DMS79 treated with DMSO at 0.1 percent for 48 hours (cell line): Measurements from ENCODE around the gene TBC1D12.
"Not testable (repeated sequence)": the region's sequence is repeated elsewhere in the genome, so short reads cannot be mapped to it uniquely, and the experiment has no call there.

Source experiments
- DNase-seq: peaks from one replicate; lab custom pipeline; 2025; lab: John Stamatoyannopoulos, UW

The TBC1D12 gene

DNA sequence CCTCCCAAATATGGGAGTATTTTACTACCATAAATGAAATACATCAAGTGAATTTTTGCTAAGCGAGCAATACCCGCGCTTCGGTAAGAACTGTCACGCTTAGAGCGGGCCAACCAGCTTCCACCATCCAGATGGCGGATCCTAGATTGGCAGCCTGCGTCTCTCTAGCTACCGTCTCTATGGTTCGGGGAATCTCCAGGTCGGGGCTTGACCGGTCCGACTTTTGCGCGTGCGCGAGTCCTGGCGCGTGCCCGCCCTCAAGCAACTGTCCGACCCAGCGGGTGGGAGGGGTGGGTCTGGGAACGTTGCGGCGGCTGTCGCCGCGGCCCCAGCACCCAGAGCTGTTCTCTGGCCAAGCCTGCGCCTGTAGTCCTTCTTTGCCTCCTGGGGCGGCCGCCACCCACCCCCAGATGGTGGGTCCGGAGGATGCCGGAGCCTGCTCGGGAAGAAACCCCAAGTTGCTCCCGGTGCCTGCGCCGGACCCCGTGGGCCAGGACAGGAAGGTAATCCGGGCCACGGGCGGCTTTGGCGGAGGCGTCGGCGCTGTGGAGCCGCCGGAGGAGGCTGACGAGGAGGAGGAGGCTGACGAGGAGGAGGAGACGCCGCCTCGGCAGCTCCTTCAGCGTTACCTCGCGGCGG, at the start of gene TBC1D12:
Gene TBC1D12 (plus strand): TSS at position 338 of the 639 bp plus-strand sequence. CDS start 73 bp downstream, at position 411.
- DNase-seq = peak; percentile 62

GRCh38 chr10:94353336-94353735, 49.0 kb upstream of the TBC1D12 start:
- no peak for DNase-seq

GRCh38 chr10:94355841-94356240, 46.5 kb upstream of the TBC1D12 start:
- no peak for DNase-seq

GRCh38 chr10:94357193-94357592, 45.1 kb upstream of the TBC1D12 start:
- no peak for DNase-seq

GRCh38 chr10:94358480-94358879, 43.9 kb upstream of the TBC1D12 start:
- peak; percentile 57 for DNase-seq

DNA sequence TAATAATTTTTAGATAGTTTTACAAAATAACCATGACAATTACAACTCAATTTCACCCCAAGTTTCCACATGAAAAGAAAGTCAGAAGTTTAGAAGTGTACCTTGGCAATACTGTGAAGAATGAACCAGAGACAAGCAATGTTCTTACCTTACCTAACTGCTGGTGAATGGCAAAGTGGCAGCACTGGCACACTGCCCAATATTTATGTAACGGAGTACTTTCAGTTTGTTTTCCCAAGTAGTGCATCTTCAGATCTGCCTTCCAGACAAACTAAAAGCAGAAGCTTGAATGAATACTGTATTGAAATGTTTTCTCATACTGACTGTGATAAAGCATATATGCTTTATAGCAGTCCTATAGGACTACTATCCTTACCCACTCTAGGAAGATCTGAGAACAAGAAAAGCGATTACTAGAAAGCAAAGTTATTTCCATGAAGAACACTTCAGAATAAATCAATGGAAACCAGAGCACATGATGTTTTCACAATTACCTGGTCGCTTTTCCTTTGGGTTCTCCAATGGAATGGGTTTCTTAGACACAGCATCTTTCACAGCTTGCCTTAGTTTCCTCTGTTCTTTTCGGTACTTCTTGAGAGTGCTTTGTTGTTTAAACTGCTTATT, 41.1 kb upstream of the TBC1D12 start:
- DNase-seq = no peak

GRCh38 chr10:94362360-94363250, 39.7 kb upstream of the TBC1D12 start, which contains the start of gene NOC3L:
Gene NOC3L, minus strand, starts transcription at chr10:94362939. Its CDS starts 101 bp downstream, at chr10:94362838.
- DNase-seq = peak; percentile 64

- no peak for DNase-seq
Observed at GRCh38 chr10:94363251-94363565, 39.1 kb upstream of the TBC1D12 start.

DNA sequence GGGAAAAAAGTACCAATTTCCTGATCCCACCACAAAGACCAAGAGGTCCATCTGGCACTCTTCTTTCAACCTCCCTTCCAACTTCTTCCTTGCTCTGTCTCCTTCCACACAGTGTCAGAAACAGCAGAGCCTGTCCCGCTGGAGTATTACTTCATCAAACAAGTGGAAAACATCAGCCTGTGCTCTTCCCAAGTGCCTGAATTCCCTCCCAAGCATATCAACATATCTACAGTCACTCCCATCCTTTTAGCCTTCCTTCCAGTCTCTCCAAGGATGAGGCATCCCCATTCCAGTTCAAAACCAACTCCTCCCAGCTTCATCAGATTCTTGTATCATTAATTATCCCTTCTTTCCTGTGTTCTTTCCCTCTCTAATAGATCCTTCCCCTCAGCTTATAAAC, 37.9 kb upstream of the TBC1D12 start:
- DNase-seq = no peak

- DNase-seq = no peak
Observed at GRCh38 chr10:94366382-94366781, 36.0 kb upstream of the TBC1D12 start.

GRCh38 chr10:94370501-94370900, 31.8 kb upstream of the TBC1D12 start:
- DNase-seq = no peak

GRCh38 chr10:94375374-94375773, 27.0 kb upstream of the TBC1D12 start:
- DNase-seq = no peak

DNA sequence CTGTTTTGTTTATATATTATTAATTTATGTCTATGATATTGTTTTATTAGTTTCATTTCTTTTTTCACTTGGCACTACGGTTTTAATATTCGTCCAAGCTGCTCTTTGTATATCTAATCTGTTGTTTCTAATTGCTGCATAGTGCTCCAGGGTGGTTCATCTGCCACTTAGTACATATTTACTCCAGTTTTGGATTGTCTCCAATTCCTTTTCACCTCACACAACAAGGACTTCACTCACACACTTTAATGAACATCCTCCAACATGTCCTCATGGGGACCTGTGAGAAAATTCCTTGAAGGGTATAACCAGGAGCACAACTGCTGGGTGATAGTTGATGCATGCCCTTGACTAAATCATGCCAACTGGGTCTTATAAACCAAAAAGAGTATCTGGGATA, 25.5 kb upstream of the TBC1D12 start:
- DNase-seq = no peak

- no peak for DNase-seq
Observed at GRCh38 chr10:94383530-94383929, 18.8 kb upstream of the TBC1D12 start.

DNA sequence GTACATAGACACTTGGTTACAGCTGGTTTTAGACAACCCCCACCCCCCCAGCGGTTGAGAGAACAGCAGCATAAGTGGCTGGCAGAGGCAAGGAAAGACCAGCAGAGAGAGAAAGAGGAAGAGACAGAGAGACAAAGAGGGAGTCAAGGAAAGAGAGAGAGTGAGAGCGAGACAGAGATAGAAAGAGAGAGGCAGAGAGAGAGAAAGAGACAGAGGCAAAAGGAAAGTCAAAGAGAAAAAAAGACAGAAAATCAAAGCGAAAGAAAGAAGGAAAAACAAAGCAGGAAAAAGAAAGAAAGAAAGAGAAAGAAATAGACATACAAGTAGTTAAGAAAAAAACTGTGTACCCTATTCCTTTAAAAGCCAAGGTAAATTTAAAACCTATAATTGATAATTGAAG, 16.6 kb upstream of the TBC1D12 start:
- not testable (repeated sequence) for DNase-seq

GRCh38 chr10:94392117-94392516, 10.2 kb upstream of the TBC1D12 start:
- DNase-seq = not testable (repeated sequence)

GRCh38 chr10:94397549-94398370, 4.6 kb upstream of the TBC1D12 start:
- DNase-seq = no peak

DNA sequence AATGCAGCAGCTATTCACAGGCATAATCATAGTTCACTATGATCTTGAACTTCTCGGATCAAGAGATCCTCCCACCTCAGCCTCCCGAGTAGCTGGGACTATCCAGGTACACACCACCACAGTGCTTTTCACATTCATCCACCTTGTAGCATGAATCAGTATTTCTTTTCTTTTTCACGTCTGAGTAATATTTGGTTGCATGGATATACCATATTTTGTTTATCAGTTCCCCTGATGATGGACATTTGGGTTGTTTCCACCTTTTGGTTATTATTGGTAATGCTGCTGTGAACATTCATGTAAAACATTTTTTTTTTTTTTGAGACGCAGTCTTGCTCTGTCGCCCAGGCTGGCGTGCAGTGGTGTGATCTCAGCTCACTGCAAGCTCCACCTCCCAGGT, 3.6 kb upstream of the TBC1D12 start:
- DNase-seq = no peak

GRCh38 chr10:94402843-94403379, 570 bp downstream of the TBC1D12 start:
- DNase-seq = peak; percentile 6

DNA sequence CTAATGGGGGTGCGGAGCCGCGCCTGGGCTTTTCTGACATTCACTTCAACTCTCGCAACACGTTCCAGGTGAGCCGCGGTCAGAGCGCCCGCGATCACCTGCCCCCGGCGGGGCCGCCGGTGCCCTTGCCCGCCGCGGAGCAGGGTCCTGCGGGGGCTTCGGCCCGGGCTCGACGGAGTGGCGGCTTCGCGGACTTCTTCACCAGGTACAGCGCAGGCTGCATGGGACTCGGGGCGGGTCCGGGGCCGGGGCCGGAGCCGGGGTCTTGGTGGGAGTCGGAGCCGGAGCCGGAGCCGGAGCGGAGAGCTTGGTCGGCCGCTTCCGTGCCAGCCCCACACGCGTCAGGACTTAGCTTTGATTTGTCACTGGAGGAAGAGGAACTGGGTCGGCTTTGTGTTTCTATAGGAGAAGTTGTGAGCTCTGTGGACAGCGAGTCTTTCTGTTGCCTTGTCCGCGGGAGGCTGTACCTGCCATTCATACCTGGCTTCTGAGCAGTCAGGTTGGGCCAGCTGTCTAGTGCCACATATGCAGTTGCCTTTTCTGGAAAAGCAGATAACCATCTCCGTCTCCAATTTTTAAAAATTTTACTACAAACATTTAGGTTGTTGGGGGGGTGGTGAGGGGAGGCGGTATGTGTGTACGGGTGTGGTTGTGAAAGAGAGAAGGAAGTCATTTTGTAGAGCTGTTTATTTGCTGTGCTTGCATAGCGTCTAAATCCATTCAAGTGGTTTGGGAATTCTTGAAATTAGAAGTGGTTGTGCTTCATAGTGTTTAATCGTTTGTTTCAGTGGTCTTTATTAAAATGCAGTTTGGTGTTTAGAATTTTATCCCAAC, 1.3 kb downstream of the TBC1D12 start:
- peak; percentile 19 for DNase-seq

DNA sequence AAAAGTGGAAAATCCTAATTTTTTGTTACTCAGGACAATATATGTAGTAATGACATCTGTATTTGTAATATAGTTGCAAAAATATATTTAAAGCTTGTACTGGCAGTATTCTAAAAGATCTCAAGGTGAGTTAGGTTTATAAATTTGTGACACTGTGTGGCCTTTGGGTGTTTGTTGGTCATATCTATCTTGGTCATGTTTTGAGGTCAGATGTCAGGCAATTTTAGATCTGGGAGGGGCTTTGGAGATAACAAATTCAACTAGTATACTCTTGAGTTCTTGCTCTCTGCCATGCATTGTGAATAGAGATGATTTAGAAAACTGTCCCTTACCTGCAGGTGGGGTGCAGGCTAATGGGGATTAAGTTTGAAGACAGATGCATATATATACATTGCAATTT, 3.1 kb downstream of the TBC1D12 start:
- no peak for DNase-seq
